Fibroblast of mammary gland (primary cell): ENCODE results near the gene EFNA4.

Source experiments
- DNase-seq: peaks from one replicate; pipeline ENCODE4 v3.0.0-alpha.2; 2010; ENCODE audit warnings: low read depth
- H3K4me3 ChIP-seq: 2 replicates; pipeline ENCODE4 v1.5.1; 2011; ENCODE audit warnings: low read depth, mild to moderate bottlenecking, low read length, moderate library complexity; ENCODE audit not compliant: control insufficient read depth
- TF ChIP-seq, protein P1 (sequence below): conservative IDR thresholded peaks from 2 replicates; pipeline ENCODE4 v1.5.1; 2011; ENCODE audit warnings: low read depth, low read length, inconsistent platforms; ENCODE audit not compliant: control insufficient read depth, insufficient read depth

EFNA4 gene

DNA sequence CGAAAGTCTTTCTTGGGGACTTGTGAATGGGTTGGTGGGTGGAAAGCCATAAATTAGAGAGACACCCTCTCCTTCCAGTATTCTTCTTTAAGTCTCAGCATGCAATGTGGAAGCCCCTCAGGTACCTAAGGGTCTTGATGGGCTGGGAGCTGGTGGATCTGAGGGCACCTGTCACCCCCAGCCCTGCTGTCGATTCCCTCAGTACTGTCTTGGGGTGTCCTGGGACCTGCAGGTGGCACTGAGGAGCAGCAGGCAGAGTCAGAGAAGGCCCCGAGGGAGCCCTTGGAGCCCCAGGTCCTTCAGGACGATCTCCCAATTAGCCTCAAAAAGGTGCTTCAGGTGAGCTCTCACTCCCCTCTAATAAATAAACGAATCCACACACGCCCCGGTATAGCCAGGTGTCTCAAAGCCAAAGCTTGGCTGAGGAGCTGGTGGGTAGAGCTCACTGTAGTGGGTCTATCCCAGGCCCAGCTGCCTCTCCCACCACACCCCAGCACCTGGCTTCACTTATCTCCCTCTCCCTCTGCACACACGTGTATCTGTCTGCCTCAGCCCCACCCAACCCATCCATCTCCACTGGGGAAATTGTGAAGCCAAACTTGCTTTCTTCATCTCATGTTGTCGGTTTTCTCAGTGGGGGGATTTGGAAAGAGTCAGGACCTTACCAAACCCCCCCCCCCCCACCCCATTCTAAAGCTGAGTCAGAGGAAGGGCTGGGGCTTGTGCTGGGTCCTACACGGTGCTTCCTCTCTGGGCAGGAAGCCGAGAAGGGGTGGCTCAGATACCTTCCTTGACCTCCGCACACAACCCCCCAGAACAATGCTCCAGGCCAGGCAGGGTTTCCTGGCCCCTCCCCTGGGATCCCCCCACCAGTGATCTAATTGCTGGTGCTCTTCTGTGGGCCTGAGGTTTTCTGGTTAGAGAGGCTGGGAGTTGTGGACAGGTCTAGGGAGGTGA is 10.8 kb upstream of the EFNA4 start:
- no peak for DNase-seq
- peak overlapping the region; percentile 74 for H3K4me3 ChIP-seq
- TF ChIP-seq, protein P1, sequence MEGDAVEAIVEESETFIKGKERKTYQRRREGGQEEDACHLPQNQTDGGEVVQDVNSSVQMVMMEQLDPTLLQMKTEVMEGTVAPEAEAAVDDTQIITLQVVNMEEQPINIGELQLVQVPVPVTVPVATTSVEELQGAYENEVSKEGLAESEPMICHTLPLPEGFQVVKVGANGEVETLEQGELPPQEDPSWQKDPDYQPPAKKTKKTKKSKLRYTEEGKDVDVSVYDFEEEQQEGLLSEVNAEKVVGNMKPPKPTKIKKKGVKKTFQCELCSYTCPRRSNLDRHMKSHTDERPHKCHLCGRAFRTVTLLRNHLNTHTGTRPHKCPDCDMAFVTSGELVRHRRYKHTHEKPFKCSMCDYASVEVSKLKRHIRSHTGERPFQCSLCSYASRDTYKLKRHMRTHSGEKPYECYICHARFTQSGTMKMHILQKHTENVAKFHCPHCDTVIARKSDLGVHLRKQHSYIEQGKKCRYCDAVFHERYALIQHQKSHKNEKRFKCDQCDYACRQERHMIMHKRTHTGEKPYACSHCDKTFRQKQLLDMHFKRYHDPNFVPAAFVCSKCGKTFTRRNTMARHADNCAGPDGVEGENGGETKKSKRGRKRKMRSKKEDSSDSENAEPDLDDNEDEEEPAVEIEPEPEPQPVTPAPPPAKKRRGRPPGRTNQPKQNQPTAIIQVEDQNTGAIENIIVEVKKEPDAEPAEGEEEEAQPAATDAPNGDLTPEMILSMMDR = peak; percentile 14

GRCh38 chr1:155053531-155054105 is 9.9 kb upstream of the EFNA4 start:
- DNase-seq = no peak
- TF ChIP-seq, protein P1 = no peak
- H3K4me3 ChIP-seq = no peak overlapping the region

- TF ChIP-seq, protein P1 = no peak
Observed at GRCh38 chr1:155057104-155057503, 6.4 kb upstream of the EFNA4 start.

DNA sequence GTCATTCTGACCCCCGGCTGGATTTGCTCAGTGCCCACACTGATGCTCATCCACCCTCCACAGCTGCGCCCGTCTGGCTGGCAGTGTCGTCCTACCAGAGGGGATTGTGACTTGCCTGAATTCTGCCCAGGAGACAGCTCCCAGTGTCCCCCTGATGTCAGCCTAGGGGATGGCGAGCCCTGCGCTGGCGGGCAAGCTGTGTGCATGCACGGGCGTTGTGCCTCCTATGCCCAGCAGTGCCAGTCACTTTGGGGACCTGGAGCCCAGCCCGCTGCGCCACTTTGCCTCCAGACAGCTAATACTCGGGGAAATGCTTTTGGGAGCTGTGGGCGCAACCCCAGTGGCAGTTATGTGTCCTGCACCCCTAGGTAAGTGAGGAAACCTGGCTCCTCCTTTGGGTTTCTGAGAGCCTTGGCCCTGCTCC is 5.7 kb upstream of the EFNA4 start:
- DNase-seq = no peak
- TF ChIP-seq, protein P1 = no peak
- no peak overlapping the region for H3K4me3 ChIP-seq

More at GRCh38 chr1:155057104-155057503, 6.4 kb upstream of the EFNA4 start:
- H3K4me3 ChIP-seq = no peak overlapping the region
- DNase-seq = no peak

DNA sequence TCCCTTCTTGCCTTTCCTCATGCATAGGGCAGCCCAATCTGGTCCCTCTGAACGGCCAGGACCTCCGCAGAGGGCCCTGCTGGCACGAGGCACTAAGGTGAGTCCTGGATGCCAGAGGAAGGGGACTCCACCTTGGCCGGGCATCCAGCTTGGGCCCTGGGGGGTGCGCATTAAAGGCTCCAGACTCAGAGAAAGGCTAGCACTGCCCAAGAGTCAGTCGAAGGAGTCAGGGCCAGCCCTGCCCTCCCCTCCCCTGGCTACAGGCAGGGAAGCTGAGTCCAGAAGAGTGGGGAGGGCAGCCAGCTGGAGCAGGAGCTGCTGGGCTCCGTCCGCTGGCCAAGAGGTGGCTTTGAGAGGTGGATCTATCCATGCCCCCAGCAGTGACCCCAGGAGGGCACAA is 2.8 kb upstream of the EFNA4 start:
- no peak overlapping the region for H3K4me3 ChIP-seq
- TF ChIP-seq, protein P1 = no peak
- DNase-seq = no peak

DNA sequence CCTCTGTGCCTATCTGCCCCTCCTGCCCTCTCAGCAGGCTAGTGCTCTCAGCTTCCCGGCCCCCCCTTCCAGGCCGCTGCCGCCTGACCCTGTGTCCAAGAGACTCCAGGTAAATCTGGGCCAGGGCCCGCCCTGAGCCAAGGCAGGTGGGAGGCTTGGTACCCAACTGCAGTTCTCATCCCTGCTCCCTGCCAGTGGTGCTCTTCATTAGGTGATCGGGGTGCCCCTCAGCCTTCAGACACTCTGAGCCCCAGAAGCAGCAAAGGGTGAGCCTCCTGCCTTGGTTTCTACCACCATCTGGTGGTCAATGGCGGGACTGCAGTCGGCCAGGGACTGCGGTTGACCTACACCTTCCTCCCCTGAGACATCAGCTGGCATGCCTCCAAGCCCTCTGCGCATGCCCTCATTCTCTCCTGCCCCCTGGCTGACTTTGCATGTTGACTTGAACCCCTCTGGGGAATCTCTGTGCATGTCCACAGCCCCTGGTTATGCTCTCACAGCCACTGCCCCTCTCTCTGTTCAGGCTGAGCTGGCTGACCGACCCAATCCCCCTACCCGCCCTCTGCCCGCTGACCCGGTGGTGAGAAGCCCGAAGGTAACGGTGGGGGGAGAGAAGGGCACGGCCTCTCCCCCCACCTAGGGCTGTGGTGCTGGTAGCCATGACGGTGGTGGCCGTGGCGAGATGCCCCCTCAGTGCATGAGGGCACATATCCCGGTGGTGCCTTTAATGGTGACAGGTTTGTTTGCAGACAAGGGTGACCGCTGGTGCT is 2.0 kb upstream of the EFNA4 start:
- H3K4me3 ChIP-seq = no peak overlapping the region
- DNase-seq = peak; percentile 85
- TF ChIP-seq, protein P1 = peak; percentile 96
